H1 (cell line): Measurements from ENCODE around the gene SCG5. TPM values are rescaled to one million over a fixed set of nuclear protein-coding genes. Genes with fewer than 3 reads are reported as not detected.

Experiments
- CTCF ChIA-PET: fragments of 300-600 bp; sonication (Branson Sonifier 250); formaldehyde crosslinking; loops from one replicate; lab custom pipeline; 2021; ENCODE audit not compliant: partially characterized antibody; lab: Charles Lee
- POLR2A ChIA-PET: fragments of 300-600 bp; sonication (Branson Sonifier 250); formaldehyde crosslinking; loops from one replicate; lab custom pipeline; 2021; ENCODE audit warnings: inconsistent platforms; ENCODE audit not compliant: partially characterized antibody; lab: Charles Lee
- DNase-seq, 2 experiments: peaks; one replicate each; pipeline versions ENCODE4 v3.0.0 to v3.0.0-alpha.2; 2010 to 2022; ENCODE audit warnings: low spot score in 2 of 2, low read depth in 1 of 2, mixed read lengths in 1 of 2
- FAIRE-seq: peaks from 2 replicates; lab custom pipeline; 2011; peaks lifted over from hg19 to GRCh38; lab: Jason Lieb, UNC
- H2AFZ ChIP-seq: 2 replicates; pipeline ENCODE4 v1.8.1; 2012; ENCODE audit warnings: low read length, inconsistent platforms
- H2AK5ac ChIP-seq: 2 replicates; pipeline ENCODE4 v1.6.1; 2013; ENCODE audit warnings: low read depth, low read length
- H2BK120ac ChIP-seq: replicated peaks from 2 replicates; pipeline ENCODE3; 2013; ENCODE audit warnings: low read depth, low read length, inconsistent platforms
- H2BK12ac ChIP-seq: 2 replicates; pipeline ENCODE4 v1.6.1; 2013; ENCODE audit warnings: low read depth, low read length
- H2BK15ac ChIP-seq: 2 replicates; pipeline ENCODE4 v1.6.1; 2013; ENCODE audit warnings: low read length
- H2BK20ac ChIP-seq: 2 replicates; pipeline ENCODE4 v1.6.1; 2013; ENCODE audit warnings: low read length
- H2BK5ac ChIP-seq: 2 replicates; pipeline ENCODE4 v1.6.1; 2013; ENCODE audit warnings: low read depth, low read length
- H3K14ac ChIP-seq: 2 replicates; pipeline ENCODE4 v1.6.1; 2013; ENCODE audit warnings: inconsistent platforms; ENCODE audit not compliant: insufficient read length
- H3K18ac ChIP-seq: 2 replicates; pipeline ENCODE4 v1.6.1; 2013; ENCODE audit warnings: low read length; ENCODE audit errors: extremely low read depth
- H3K23ac ChIP-seq: 2 replicates; pipeline ENCODE4 v1.6.1; 2013; ENCODE audit warnings: inconsistent platforms; ENCODE audit not compliant: insufficient read length
- H3K23me2 ChIP-seq: 2 replicates; pipeline ENCODE4 v1.6.1; 2013; ENCODE audit warnings: low read depth, low read length
- H3K27ac ChIP-seq: 2 replicates; pipeline ENCODE4 v1.6.1; 2011; ENCODE audit warnings: low read depth, low read length, inconsistent platforms
- H3K27me3 ChIP-seq, 4 experiments: replicated peaks in 1 of 4; 1 replicate in 1 of 4; 2 replicates in 3 of 4; pipeline versions ENCODE4 v1.6.1 to v1.8.1; 2011 to 2013; ENCODE audit warnings: low read length in 3 of 4, mild to moderate bottlenecking in 3 of 4, inconsistent platforms in 2 of 4, mixed read lengths in 2 of 4, moderate library complexity in 1 of 4; ENCODE audit not compliant: control insufficient read depth in 3 of 4, insufficient read depth in 3 of 4; ENCODE audit errors: extremely low read depth in 1 of 4
- H3K36me3 ChIP-seq, 4 experiments: 2 replicates each; pipeline versions ENCODE4 v1.6.1 to v1.8.1; 2011 to 2013; ENCODE audit warnings: mild to moderate bottlenecking in 4 of 4, low read length in 3 of 4, moderate library complexity in 2 of 4, control low read depth in 1 of 4, inconsistent platforms in 1 of 4; ENCODE audit not compliant: insufficient read depth in 4 of 4, control insufficient read depth in 2 of 4
- H3K4ac ChIP-seq: replicated peaks from 2 replicates; pipeline ENCODE3; 2013; ENCODE audit warnings: low read length, low read depth, mixed read lengths, inconsistent platforms; ENCODE audit not compliant: insufficient read length
- H3K4me1 ChIP-seq, 4 experiments: replicated peaks in 1 of 4; 1 replicate in 1 of 4; 2 replicates in 3 of 4; pipeline versions ENCODE4 v1.6.1 to v1.8.1; 2011 to 2013; ENCODE audit warnings: low read length in 3 of 4, inconsistent platforms in 2 of 4, mixed read lengths in 1 of 4; ENCODE audit not compliant: insufficient read depth in 4 of 4, control insufficient read depth in 3 of 4
- H3K4me2 ChIP-seq, 2 experiments: 2 replicates each; pipeline versions ENCODE4 v1.6.1 to v1.8.1; 2011 to 2013; ENCODE audit warnings: low read depth in 2 of 2, low read length in 2 of 2, control low read depth in 1 of 2, inconsistent platforms in 1 of 2, mild to moderate bottlenecking in 1 of 2; ENCODE audit not compliant: insufficient read depth in 1 of 2
- H3K4me3 ChIP-seq, 4 experiments: fragments of 200-600, 300-600 bp in 1 of 4; sonication (generic), shearing (Covaris generic), sonication (Bioruptor Twin) in 1 of 4; 2 replicates each; pipeline versions ENCODE4 v1.5.1 to v1.8.1; 2011 to 2016; ENCODE audit warnings: low read length in 4 of 4, low read depth in 3 of 4, control low read depth in 2 of 4, inconsistent platforms in 2 of 4, mild to moderate bottlenecking in 2 of 4, mixed read lengths in 1 of 4, moderate library complexity in 1 of 4; ENCODE audit not compliant: insufficient read depth in 2 of 4; ENCODE audit errors: extremely low read depth in 1 of 4
- H3K56ac ChIP-seq: replicated peaks from 2 replicates; pipeline ENCODE3; 2013; ENCODE audit warnings: low read depth, mild to moderate bottlenecking, mixed read lengths, low read length, inconsistent platforms; ENCODE audit not compliant: insufficient read length
- H3K79me1 ChIP-seq: 2 replicates; pipeline ENCODE4 v1.6.1; 2013; ENCODE audit warnings: low read depth, low read length, control low read depth
- H3K79me2 ChIP-seq, 2 experiments: 2 replicates each; pipeline versions ENCODE4 v1.6.1 to v1.8.1; 2012 to 2013; ENCODE audit warnings: low read length in 2 of 2, mild to moderate bottlenecking in 2 of 2, inconsistent platforms in 1 of 2; ENCODE audit not compliant: insufficient read depth in 2 of 2, control insufficient read depth in 1 of 2
- H3K9ac ChIP-seq, 4 experiments: replicated peaks in 1 of 4; 1 replicate in 1 of 4; 2 replicates in 3 of 4; pipeline versions ENCODE4 v1.6.1 to v1.8.1; 2011 to 2013; ENCODE audit warnings: low read depth in 3 of 4, low read length in 3 of 4, control low read depth in 2 of 4, mild to moderate bottlenecking in 2 of 4, moderate library complexity in 2 of 4, inconsistent platforms in 1 of 4; ENCODE audit errors: extremely low read depth in 1 of 4
- H3K9me3 ChIP-seq, 2 experiments: 2 replicates each; pipeline versions ENCODE4 v1.6.1 to v1.8.1; 2012 to 2013; ENCODE audit warnings: mild to moderate bottlenecking in 2 of 2, moderate library complexity in 2 of 2, control low read depth in 1 of 2, inconsistent platforms in 1 of 2, low read depth in 1 of 2, low read length in 1 of 2, mixed read lengths in 1 of 2; ENCODE audit not compliant: insufficient read depth in 2 of 2
- H4K20me1 ChIP-seq, 2 experiments: replicated peaks in 1 of 2; 2 replicates each; pipeline versions ENCODE3 to v1.8.1; 2011 to 2013; ENCODE audit warnings: inconsistent platforms in 2 of 2, low read length in 2 of 2, mild to moderate bottlenecking in 1 of 2; ENCODE audit not compliant: insufficient read depth in 2 of 2, control insufficient read depth in 1 of 2
- H4K5ac ChIP-seq: 2 replicates; pipeline ENCODE4 v1.6.1; 2013; ENCODE audit warnings: low read length, low read depth, mixed read lengths, inconsistent platforms; ENCODE audit not compliant: insufficient read length
- H4K8ac ChIP-seq: 2 replicates; pipeline ENCODE4 v1.8.0; 2013; ENCODE audit warnings: mild to moderate bottlenecking, moderate library complexity, low read length, inconsistent platforms; ENCODE audit not compliant: insufficient read depth; ENCODE audit errors: extremely low read depth
- H4K91ac ChIP-seq: replicated peaks from 2 replicates; pipeline ENCODE3; 2013; ENCODE audit warnings: low read length, mixed read lengths, inconsistent platforms; ENCODE audit not compliant: insufficient read length
- FOSL1 ChIP-seq: IDR thresholded peaks from 2 replicates; pipeline ENCODE4 v1.6.1; 2011; ENCODE audit warnings: mild to moderate bottlenecking, low read depth, low read length, moderate library complexity; ENCODE audit not compliant: insufficient read depth
- MAX ChIP-seq: IDR thresholded peaks from 2 replicates; pipeline ENCODE4 v1.6.1; 2012; ENCODE audit warnings: inconsistent platforms
- POLR2AphosphoS5 ChIP-seq: IDR thresholded peaks from 2 replicates; pipeline ENCODE4 v1.6.1; 2011; ENCODE audit warnings: low read depth, low read length
- RXRA ChIP-seq: IDR thresholded peaks from 2 replicates; pipeline ENCODE4 v1.6.1; 2011; ENCODE audit warnings: low read depth, mild to moderate bottlenecking, low read length, moderate library complexity; ENCODE audit not compliant: insufficient read depth
- SAP30 ChIP-seq: fragments of 300-600 bp; sonication (generic); IDR thresholded peaks from 2 replicates; pipeline ENCODE4 v1.7.1; 2012; ENCODE audit warnings: low read length, moderate library complexity, mild to moderate bottlenecking, inconsistent platforms; ENCODE audit not compliant: insufficient read depth, insufficient replicate concordance
- SIN3A ChIP-seq, 2 experiments: IDR thresholded peaks in 1 of 2; conservative IDR thresholded peaks in 1 of 2; 2 replicates each; pipeline ENCODE4 v1.6.1; 2011 to 2012; ENCODE audit warnings: low read length in 2 of 2, improper control_type of control experiment in 1 of 2, low read depth in 1 of 2, mild to moderate bottlenecking in 1 of 2
- SIRT6 ChIP-seq: IDR thresholded peaks from one replicate; pipeline ENCODE4 v1.7.1; 2012; ENCODE audit warnings: low read length, inconsistent platforms
- SIX5 ChIP-seq: IDR thresholded peaks from 2 replicates; pipeline ENCODE4 v1.6.1; 2011; ENCODE audit warnings: mild to moderate bottlenecking, low read depth, low read length
- SP2 ChIP-seq: IDR thresholded peaks from 2 replicates; pipeline ENCODE4 v1.6.1; 2012; ENCODE audit warnings: mild to moderate bottlenecking, low read length, inconsistent platforms
- USF2 ChIP-seq: IDR thresholded peaks from 2 replicates; pipeline ENCODE4 v1.6.1; 2011; ENCODE audit warnings: low read length, improper control_type of control experiment
- WGBS, 2 experiments: shearing (Covaris generic) in 1 of 2; methylation state at CpG; one replicate each; pipeline versions ENCODE4 v1.1.6 to v1.1.7; 2013 to 2015; ENCODE audit warnings: low lambda C conversion rate in 2 of 2, mixed read lengths in 2 of 2, inconsistent platforms in 1 of 2, low coverage in 1 of 2, missing lambda C conversion rate in 1 of 2; ENCODE audit not compliant: insufficient replicate concordance in 2 of 2, insufficient coverage in 1 of 2, insufficient read length in 1 of 2; ENCODE audit errors: extremely low coverage in 1 of 2, missing lambda C conversion rate in 1 of 2; 5-methylcytosine and 5-hydroxymethylcytosine counted together
- polyA plus RNA-seq, 7 experiments: library from polyadenylated mRNA; depleted of rRNA in 3 of 7; stranded (reverse) in 5 of 7; unstranded in 2 of 7; fragments of >200 nt in 5 of 7; fragments of 200-250 nt in 2 of 7; gene quantifications; 1 replicate in 5 of 7; 2 replicates in 1 of 7; 4 replicates in 1 of 7; pipeline versions ENCODE4 v1.2.1 to v1.2.3, GENCODE V29; 2011 to 2013; ENCODE audit warnings: missing spikeins in 2 of 7, mixed read lengths in 2 of 7
- total RNA-seq: library from RNA; stranded (reverse); fragmentation: NEBNext Ultra II Directional; extraction: Animal tissue kit (Norgen Biotek cat#: 25700); gene quantifications from 2 replicates; pipeline ENCODE4 v1.2.1, GENCODE V29; 2021

SCG5 gene
- total and polyA plus RNA-seq, 2 of the 8 experiments (the other 6 are each of a cell fraction or from before 2014, with no cell fraction given) = 18.7 to 19.9 TPM

GRCh38 chr15:32656496-32656895 is 15.0 kb downstream of the SCG5 start:
- POLR2A ChIA-PET = no interaction called here
- Histone ChIP-seq H3K36me3 (no peaks in the 10 kb centered on the region), H2BK20ac (no peak overlapping the region), H2BK15ac (no peak overlapping the region), H3K14ac (no peak overlapping the region), H3K4me2 (no peak overlapping the region), H3K79me1 (no peaks in the 10 kb centered on the region), H3K4me3 (no peak overlapping the region), H4K8ac (no peak overlapping the region), H3K27me3 (no peaks in the 10 kb centered on the region; a peak in 1 of 7 replicates), H4K91ac (no peak overlapping the region), H2BK5ac (no peak overlapping the region), H4K5ac (no peak overlapping the region), H3K27ac (no peak overlapping the region), H4K20me1 (peaks cover 0 to 4% of the 10 kb centered on the region in 2 experiments), H3K23ac (no peak overlapping the region), H2BK12ac (no peak overlapping the region), H3K9ac (no peak overlapping the region), H3K79me2 (no peaks in the 10 kb centered on the region), H3K4ac (no peak overlapping the region), H3K4me1 (peaks cover 0 to 12% (median 2%) of the 10 kb centered on the region in 4 experiments; a peak in 5 of 7 replicates), H2AK5ac (no peak overlapping the region), H3K9me3 (no peaks in the 10 kb centered on the region), H2BK120ac (no peak overlapping the region), H3K23me2 (no peaks in the 10 kb centered on the region), H2AFZ (no peak overlapping the region), H3K56ac (no peak overlapping the region), H3K18ac (no peak overlapping the region)
- CTCF ChIA-PET = interaction anchor here (1.1 to 3.8 kb wide), 4 partner anchors 9 to 337 kb away, joined by 3 to 17 read pairs (median 8); no protein-coding TSS in a partner anchor
- no peak for TF ChIP-seq SIRT6
- TF ChIP-seq SP2 = no peak
- no peak for TF ChIP-seq SAP30
- no peak for TF ChIP-seq SIN3A (conservative IDR thresholded peaks at IDR 0.05 in 1 of 2, IDR thresholded peaks at IDR 0.05 in 1 of 2; ENCODE audit: low read depth in 1 of 2, low read length in 2 of 2)
- no peak for TF ChIP-seq FOSL1
- no peak for TF ChIP-seq USF2
- no peak for TF ChIP-seq RXRA
- TF ChIP-seq SIX5 = no peak
- TF ChIP-seq MAX = no peak
- no peak for TF ChIP-seq POLR2AphosphoS5
- no peak for FAIRE-seq
- 92% methylated on average over 9 of the region's 9 CpGs; no CpG with 5 or more reads in 1 of the 2 experiments for WGBS, 2 experiments
- no peak for DNase-seq
